Tibial nerve (tissue), 4 donors: ENCODE measurements around the gene BLOC1S3. TPM values are rescaled to one million over a fixed set of nuclear protein-coding genes. Genes with fewer than 3 reads are reported as not detected.
"Not testable (repeated sequence)": the region's sequence is repeated elsewhere in the genome, so short reads cannot be mapped to it uniquely, and the experiment has no call there.

Experiments used
- DNase-seq, 2 donors: peaks; one replicate each; pipeline ENCODE4 v3.0.0-alpha.2; 2019; ENCODE audit warnings: low spot score in 2 of 2
- H3K27ac ChIP-seq, 4 donors: fragments of 200-600 bp; sonication (generic) in 3 of 4; one replicate each; pipeline ENCODE4 v1.5.1; 2017 to 2019; ENCODE audit warnings: mild to moderate bottlenecking in 1 of 4
- H3K27me3 ChIP-seq, 2 donors: fragments of 200-600 bp; sonication (generic) in 1 of 2; one replicate each; pipeline versions ENCODE4 v1.5.1 to v1.6.0; 2017 to 2019
- H3K36me3 ChIP-seq, 3 donors: fragments of 200-600 bp; sonication (generic); one replicate each; pipeline ENCODE4 v1.5.1; 2018 to 2019
- H3K4me1 ChIP-seq, 4 donors: fragments of 200-600 bp; sonication (generic) in 3 of 4; one replicate each; pipeline ENCODE4 v1.5.1; 2017 to 2019
- H3K4me3 ChIP-seq, 4 donors: fragments of 200-600 bp; sonication (generic) in 3 of 4; one replicate each; pipeline ENCODE4 v1.5.1; 2017 to 2019; ENCODE audit warnings: mild to moderate bottlenecking in 1 of 4, moderate library complexity in 1 of 4
- H3K9me3 ChIP-seq, 4 donors: fragments of 200-600 bp; sonication (generic) in 3 of 4; one replicate each; pipeline ENCODE4 v1.5.1; 2017 to 2019
- CTCF ChIP-seq, 5 experiments: fragments of 200-600 bp in 3 of 5; fragments of 450-650 bp in 2 of 5; sonication (generic) in 3 of 5; IDR thresholded peaks; one replicate each; pipeline ENCODE4 v1.5.1; 2016 to 2019; ENCODE audit warnings: antibody characterized with exemption in 5 of 5, mild to moderate bottlenecking in 3 of 5, moderate library complexity in 2 of 5
- EP300 ChIP-seq, 2 donors: sonication (generic); formaldehyde crosslinking; IDR thresholded peaks; one replicate each; pipeline ENCODE4 v1.6.1; 2017; ENCODE audit warnings: antibody characterized with exemption in 2 of 2, mild to moderate bottlenecking in 1 of 2
- POLR2A ChIP-seq, 2 donors: fragments of 450-650 bp; IDR thresholded peaks; one replicate each; pipeline ENCODE4 v1.6.1; 2017; ENCODE audit warnings: antibody characterized with exemption in 2 of 2, mild to moderate bottlenecking in 2 of 2, moderate library complexity in 2 of 2
- WGBS, 2 donors: methylation state at CpG; one replicate each; pipeline ENCODE4 v1.1.5; 2018; 5-methylcytosine and 5-hydroxymethylcytosine counted together
- total RNA-seq, 4 donors: library from RNA; depleted of rRNA; stranded (reverse); fragments of >200 nt; gene quantifications; one replicate each; pipeline ENCODE4 v1.1.0, GENCODE V29; 2016

BLOC1S3 gene
- total RNA-seq, 4 donors from 2014 or later: 12.0 to 42.0 (median 23.7) TPM

GRCh38 chr19:45218911-45219743 is 40.5 kb downstream of the BLOC1S3 start:
- 58 to 63% methylated on average over 18 of the region's 18 CpGs for WGBS, 2 donors

DNA sequence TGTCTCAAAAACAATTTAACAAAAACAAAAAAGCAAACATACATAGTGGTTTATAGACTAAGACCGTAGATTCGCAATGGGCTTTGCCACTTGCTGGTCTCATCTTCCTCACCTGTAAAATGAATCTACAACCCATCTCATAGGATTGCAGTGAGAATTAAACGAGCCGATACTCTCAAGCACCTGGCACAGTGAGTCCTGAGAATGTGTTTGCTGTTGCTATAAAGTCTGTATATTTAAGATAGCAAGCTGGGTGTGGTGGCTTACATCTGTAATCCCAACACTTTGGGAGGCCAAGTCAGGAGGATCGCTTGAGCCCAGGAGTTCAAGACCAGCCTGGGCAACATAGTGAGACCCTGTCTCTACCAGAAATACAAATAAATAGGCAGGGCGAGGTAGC is 44.1 kb downstream of the BLOC1S3 start:
- no peak for DNase-seq
- peaks cover 0 to 11% (median 0%) of the 10 kb centered on the region in 4 donors for H3K4me1 ChIP-seq
- TF ChIP-seq POLR2A (IDR thresholded peaks at IDR 0.05) (no peak), EP300 (IDR thresholded peaks at IDR 0.05) (no peak), CTCF (IDR thresholded peaks at IDR 0.05) (no peak)
- peaks cover 0 to 18% of the 10 kb centered on the region in 2 donors for H3K27me3 ChIP-seq
- H3K9me3 ChIP-seq: no peaks in the 10 kb centered on the region
- no peaks in the 10 kb centered on the region for H3K36me3 ChIP-seq
- H3K4me3 ChIP-seq: no peak overlapping the region
- 87 to 88% methylated on average over 6 of the region's 6 CpGs for WGBS, 2 donors
- no peak overlapping the region for H3K27ac ChIP-seq

More at GRCh38 chr19:45218911-45219743, 40.5 kb downstream of the BLOC1S3 start:
- DNase-seq: no peak
- Histone ChIP-seq H3K9me3 (no peaks in the 10 kb centered on the region), H3K4me3 (no peak overlapping the region), H3K27me3 (peaks cover 0 to 51% of the 10 kb centered on the region in 2 donors), H3K4me1 (peaks cover 0 to 34% (median 4%) of the 10 kb centered on the region in 4 donors), H3K36me3 (no peaks in the 10 kb centered on the region), H3K27ac (no peak overlapping the region)
- no peak for TF ChIP-seq CTCF (IDR thresholded peaks at IDR 0.05)
- no peak for TF ChIP-seq EP300 (IDR thresholded peaks at IDR 0.05)
- TF ChIP-seq POLR2A (IDR thresholded peaks at IDR 0.05): no peak

GRCh38 chr19:45223879-45224278 is 45.3 kb downstream of the BLOC1S3 start:
- TF ChIP-seq CTCF (IDR thresholded peaks at IDR 0.05): no peak
- TF ChIP-seq EP300 (IDR thresholded peaks at IDR 0.05): no peak
- TF ChIP-seq POLR2A (IDR thresholded peaks at IDR 0.05): no peak
- no peaks in the 10 kb centered on the region for H3K9me3 ChIP-seq
- 76 to 88% methylated on average over 5 of the region's 5 CpGs for WGBS, 2 donors
- H3K27me3 ChIP-seq: peaks cover 0 to 7% of the 10 kb centered on the region in 2 donors
- H3K27ac ChIP-seq: no peak overlapping the region
- DNase-seq: no peak
- H3K4me1 ChIP-seq: peaks cover 0 to 3% (median 0%) of the 10 kb centered on the region in 4 donors
- H3K4me3 ChIP-seq: no peak overlapping the region
- H3K36me3 ChIP-seq: no peaks in the 10 kb centered on the region

GRCh38 chr19:45224645-45225044 is 46.1 kb downstream of the BLOC1S3 start:
- H3K4me1 ChIP-seq: no peaks in the 10 kb centered on the region
- H3K27me3 ChIP-seq: peaks cover 0 to 5% of the 10 kb centered on the region in 2 donors
- H3K4me3 ChIP-seq: no peak overlapping the region
- 48 to 80% methylated on average over 1 to 11 of the region's 11 CpGs for WGBS, 2 donors
- no peak overlapping the region for H3K27ac ChIP-seq
- TF ChIP-seq CTCF (IDR thresholded peaks at IDR 0.05) (no peak), POLR2A (IDR thresholded peaks at IDR 0.05) (no peak), EP300 (IDR thresholded peaks at IDR 0.05) (no peak)
- H3K9me3 ChIP-seq: no peaks in the 10 kb centered on the region
- H3K36me3 ChIP-seq: no peaks in the 10 kb centered on the region
- DNase-seq: no peak

- not testable (repeated sequence) for H3K36me3 ChIP-seq, H3K27ac ChIP-seq, H3K4me1 ChIP-seq, H3K4me3 ChIP-seq, H3K9me3 ChIP-seq, H3K27me3 ChIP-seq, DNase-seq
- WGBS, 2 donors: 92 to 94% methylated on average over 2 of the region's 2 CpGs
Measured at GRCh38 chr19:45229056-45229455, 50.5 kb downstream of the BLOC1S3 start.

Other genes starting within 250 kb of the BLOC1S3 start
- gene APOC4, start 236.5 kb upstream of the BLOC1S3 start, total RNA-seq: not detected
- gene APOC2, start 232.7 kb upstream of the BLOC1S3 start, total RNA-seq: 1 to 10 TPM in 1 of 4 donors, under 1 TPM in 1, not detected in 2; 0.90 to 2.0 TPM
- gene CLPTM1, start 223.4 kb upstream of the BLOC1S3 start, total RNA-seq: 10 to 100 TPM; 52.3 to 89.4 (median 74.5) TPM
- 10 to 100 TPM in 2 of 4 donors, 1 to 10 TPM in 2; 4.2 to 14.9 (median 9.9) TPM for gene RELB, start 177.3 kb upstream of the BLOC1S3 start, total RNA-seq
- 100 to 1,000 TPM in 2 of 4 donors, 10 to 100 TPM in 2; 72.8 to 109 (median 95.5) TPM for gene CLASRP, start 139.7 kb upstream of the BLOC1S3 start, total RNA-seq
- gene ZNF296, start 102.3 kb upstream of the BLOC1S3 start, total RNA-seq: 1 to 10 TPM in 3 of 4 donors, not detected in 1; 2.1 to 4.2 (median 2.1) TPM
- gene GEMIN7, start 99.5 kb upstream of the BLOC1S3 start, total RNA-seq: 10 to 100 TPM in 3 of 4 donors, 1 to 10 TPM in 1; 8.8 to 30.3 (median 21.8) TPM
- gene PPP1R37, start 85.6 kb upstream of the BLOC1S3 start, total RNA-seq: 10 to 100 TPM; 22.1 to 44.1 (median 33.5) TPM
- gene NKPD1, start 17.8 kb upstream of the BLOC1S3 start, total RNA-seq: 1 to 10 TPM in 1 of 4 donors, not detected in 3; 1.2 TPM
- 10 to 100 TPM; 13.5 to 52.9 (median 29.1) TPM for gene TRAPPC6A, start 547 bp upstream of the BLOC1S3 start, total RNA-seq
- 1 to 10 TPM in 3 of 4 donors, under 1 TPM in 1; 0.63 to 3.7 (median 2.3) TPM for gene EXOC3L2, start 66.6 kb downstream of the BLOC1S3 start, total RNA-seq
- 10 to 100 TPM; 12.1 to 34.8 (median 25.9) TPM for gene MARK4, start 72.5 kb downstream of the BLOC1S3 start, total RNA-seq
- 1 to 10 TPM in 1 of 4 donors, under 1 TPM in 1, not detected in 2; 0.30 to 1.3 TPM for gene CKM, start 144.1 kb downstream of the BLOC1S3 start, total RNA-seq
- gene KLC3, start 162.0 kb downstream of the BLOC1S3 start, total RNA-seq: not detected
- gene ERCC2, start 191.8 kb downstream of the BLOC1S3 start, total RNA-seq: 10 to 100 TPM in 3 of 4 donors, 1 to 10 TPM in 1; 9.4 to 19.5 (median 17.6) TPM
- gene PPP1R13L, start 226.3 kb downstream of the BLOC1S3 start, total RNA-seq: 10 to 100 TPM; 10.0 to 27.9 (median 17.1) TPM
- 10 to 100 TPM in 1 of 4 donors, 1 to 10 TPM in 3; 2.2 to 10.8 (median 6.2) TPM for gene POLR1G, start 227.9 kb downstream of the BLOC1S3 start, total RNA-seq
- gene ERCC1, start 245.1 kb downstream of the BLOC1S3 start, total RNA-seq: 100 to 1,000 TPM in 2 of 4 donors, 10 to 100 TPM in 2; 95.5 to 161 (median 99.2) TPM